Measurements from ENCODE around the gene CAND1. TPM values are rescaled to one million over a fixed set of nuclear protein-coding genes. Genes with fewer than 3 reads are reported as not detected.

CAND1 gene
- total and polyA plus RNA-seq, 9 of the 15 experiments (the other 6 are each of a cell fraction or from before 2014, with no cell fraction given) = 24.0 to 167 (median 77.5) TPM

DNA sequence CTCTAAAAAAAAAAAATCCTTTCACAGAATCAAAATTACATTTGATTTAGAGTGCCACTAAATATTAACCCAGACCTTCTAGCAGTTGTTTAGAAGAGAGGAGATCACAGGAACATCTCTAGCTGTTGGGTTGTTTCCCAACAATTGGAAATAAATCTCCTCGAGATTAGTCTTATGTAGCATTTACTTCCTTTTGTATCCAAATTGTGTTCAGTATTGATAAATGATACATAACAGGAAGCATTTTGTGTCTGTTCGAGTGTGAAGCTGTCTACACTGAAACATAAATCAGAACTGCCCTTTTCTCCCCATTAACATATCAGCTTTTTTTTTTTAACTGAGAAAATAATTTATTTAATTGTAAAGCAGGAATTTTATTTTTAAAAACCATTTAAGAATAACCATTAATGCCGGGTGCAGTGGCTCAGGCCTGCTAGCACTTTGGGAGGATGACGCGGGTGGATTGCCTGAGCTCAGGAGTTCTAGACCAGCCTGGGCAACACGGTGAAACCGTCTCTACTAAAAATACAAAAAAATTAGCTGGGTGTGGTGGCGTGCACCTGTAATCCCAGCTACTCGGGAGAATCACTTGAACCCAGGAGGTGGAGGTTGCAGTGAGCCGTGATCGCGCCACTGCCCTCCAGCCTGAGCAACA, 14.7 kb upstream of the CAND1 start (continued):
- TF ChIP-seq ZBED1 (IDR thresholded peaks at IDR 0.05) (no peak), MYBL2 (IDR thresholded peaks at IDR 0.05; ENCODE audit: low read depth) (no peak), MYBL2 (CRISPR knock-in tag; IDR thresholded peaks at IDR 0.05; ENCODE audit: borderline replicate concordance) (no peak), FOXM1 (IDR thresholded peaks at IDR 0.05; ENCODE audit: low read depth) (no peak), FOXM1 (CRISPR knock-in tag; IDR thresholded peaks at IDR 0.05; ENCODE audit: low read depth) (no peak), SOX6 (IDR thresholded peaks at IDR 0.05) (no peak), ZNF696 (CRISPR knock-in tag; conservative IDR thresholded peaks at IDR 0.05) (no peak)
- TF ChIP-seq, protein P1, sequence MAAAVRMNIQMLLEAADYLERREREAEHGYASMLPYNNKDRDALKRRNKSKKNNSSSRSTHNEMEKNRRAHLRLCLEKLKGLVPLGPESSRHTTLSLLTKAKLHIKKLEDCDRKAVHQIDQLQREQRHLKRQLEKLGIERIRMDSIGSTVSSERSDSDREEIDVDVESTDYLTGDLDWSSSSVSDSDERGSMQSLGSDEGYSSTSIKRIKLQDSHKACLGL (CRISPR knock-in tag; IDR thresholded peaks at IDR 0.05; ENCODE audit: borderline replicate concordance, poor library complexity, severe bottlenecking) = no peak

DNA sequence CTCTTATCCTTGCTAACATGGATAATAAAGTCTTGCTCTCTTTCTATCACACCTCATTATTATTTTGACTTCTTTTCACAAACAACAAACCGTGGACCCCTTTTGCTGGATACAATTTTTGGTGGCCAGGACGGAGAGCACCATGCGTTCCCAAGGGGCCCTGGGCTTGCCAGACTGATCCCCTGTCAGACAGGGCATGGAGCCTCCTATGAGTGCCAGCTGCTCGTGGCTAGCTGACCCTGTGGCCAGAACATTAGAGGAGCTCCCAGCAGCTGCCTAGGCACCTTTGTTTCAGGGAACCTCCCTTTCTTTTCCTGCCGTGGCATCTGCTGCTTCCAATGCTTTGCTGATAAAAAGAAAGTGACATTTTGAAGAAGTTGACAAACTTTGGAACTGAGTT, 12.5 kb upstream of the CAND1 start:
- Histone ChIP-seq H3K36me3 (ENCODE audit: control insufficient read depth, insufficient read depth, low read length) (no peaks in the 10 kb centered on the region), H3K4me3 (no peak overlapping the region), H3K27me3 (ENCODE audit: control insufficient read depth in 2 of 2, insufficient read depth in 2 of 2, low read length in 2 of 2) (0 out of 5 replicates have a peak, but pooled peaks cover 0 to 3% of the 10 kb centered on the region in 2 experiments), H3K4me2 (ENCODE audit: insufficient read depth, low read length) (no peak overlapping the region), H2AFZ (ENCODE audit: low read depth, low read length) (peak overlapping the region; percentile 46), H3K9me3 (replicated peaks; ENCODE audit: control insufficient read depth, insufficient read depth, low read depth, low read length) (no peaks in the 10 kb centered on the region), H4K20me1 (replicated peaks; ENCODE audit: control insufficient read depth, insufficient read depth, low read length) (no peaks in the 10 kb centered on the region), H3K9me1 (ENCODE audit: control insufficient read depth, insufficient read depth, low read length) (no peaks in the 10 kb centered on the region), H3K9ac (ENCODE audit: insufficient read depth in 1 of 2, low read depth in 2 of 2, low read length in 2 of 2) (no peak overlapping the region), H3K4me1 (replicated peaks in 1 of 2; ENCODE audit: control insufficient read depth in 2 of 2, insufficient read depth in 2 of 2, low read length in 2 of 2) (no peaks in the 10 kb centered on the region), H3K27ac (ENCODE audit: extremely low read depth, low read depth, low read length) (no peak overlapping the region), H3K79me2 (ENCODE audit: control insufficient read depth, insufficient read depth, low read length) (no peaks in the 10 kb centered on the region)
- WGBS (ENCODE audit: insufficient coverage, low coverage, missing lambda C conversion rate) = 48% methylated on average over 5 of the region's 5 CpGs
- CTCF ChIA-PET (ENCODE audit: low intra/inter-chr PET ratio) = no interaction called here
- no peak for DNase-seq (ENCODE audit: extremely low read depth in 1 of 4, low spot score in 3 of 4)
- BruUV-seq (replicated peaks) = no TSS peak
- peak; percentile 63 for ATAC-seq
- in situ Hi-C loops (cut with MboI) (no loop called here), intact Hi-C loops (cut with micrococcal nuclease) (no loop called here)
- no peak for FAIRE-seq
- no peak for TF ChIP-seq ERF (CRISPR knock-in tag; IDR thresholded peaks at IDR 0.05)
- TF ChIP-seq SMARCC2 (IDR thresholded peaks at IDR 0.05; ENCODE audit: low read depth) = no peak
- POLR2A ChIA-PET = interaction anchor here (2.2 kb wide), 1 partner anchor 12 kb away, joined by 26 read pairs; the partner anchor contains the start of gene CAND1

Data from K562 (cell line).